ENCODE results near the gene ATG10.

DNA sequence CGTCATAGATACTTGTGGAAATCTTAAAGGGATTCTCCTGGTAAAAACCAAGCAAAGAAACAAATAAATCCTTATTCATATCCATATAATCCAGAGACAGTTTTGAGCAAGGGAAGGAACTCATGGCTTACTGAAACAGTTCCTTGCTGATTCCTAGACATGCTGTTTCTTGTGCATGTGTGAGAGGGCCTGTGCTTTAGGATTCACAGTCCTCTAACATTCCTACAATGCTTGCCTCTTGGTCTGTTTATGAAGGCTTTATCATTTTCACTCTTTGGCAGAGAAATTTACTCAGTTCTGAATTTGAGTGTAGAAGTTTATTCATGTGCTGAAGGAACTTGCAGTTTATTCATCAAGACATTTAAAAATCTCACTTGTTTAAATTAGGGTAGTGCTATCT lies 183.0 kb downstream of the ATG10 start:
- TF ChIP-seq, protein P1, sequence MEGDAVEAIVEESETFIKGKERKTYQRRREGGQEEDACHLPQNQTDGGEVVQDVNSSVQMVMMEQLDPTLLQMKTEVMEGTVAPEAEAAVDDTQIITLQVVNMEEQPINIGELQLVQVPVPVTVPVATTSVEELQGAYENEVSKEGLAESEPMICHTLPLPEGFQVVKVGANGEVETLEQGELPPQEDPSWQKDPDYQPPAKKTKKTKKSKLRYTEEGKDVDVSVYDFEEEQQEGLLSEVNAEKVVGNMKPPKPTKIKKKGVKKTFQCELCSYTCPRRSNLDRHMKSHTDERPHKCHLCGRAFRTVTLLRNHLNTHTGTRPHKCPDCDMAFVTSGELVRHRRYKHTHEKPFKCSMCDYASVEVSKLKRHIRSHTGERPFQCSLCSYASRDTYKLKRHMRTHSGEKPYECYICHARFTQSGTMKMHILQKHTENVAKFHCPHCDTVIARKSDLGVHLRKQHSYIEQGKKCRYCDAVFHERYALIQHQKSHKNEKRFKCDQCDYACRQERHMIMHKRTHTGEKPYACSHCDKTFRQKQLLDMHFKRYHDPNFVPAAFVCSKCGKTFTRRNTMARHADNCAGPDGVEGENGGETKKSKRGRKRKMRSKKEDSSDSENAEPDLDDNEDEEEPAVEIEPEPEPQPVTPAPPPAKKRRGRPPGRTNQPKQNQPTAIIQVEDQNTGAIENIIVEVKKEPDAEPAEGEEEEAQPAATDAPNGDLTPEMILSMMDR (IDR thresholded peaks at IDR 0.05), result no peak
- TF ChIP-seq ETV6 (CRISPR knock-in tag; IDR thresholded peaks at IDR 0.05), result no peak
- no peak for TF ChIP-seq MXD4 (CRISPR knock-in tag; IDR thresholded peaks at IDR 0.05; ENCODE audit: borderline replicate concordance)
- TF ChIP-seq, protein P2, sequence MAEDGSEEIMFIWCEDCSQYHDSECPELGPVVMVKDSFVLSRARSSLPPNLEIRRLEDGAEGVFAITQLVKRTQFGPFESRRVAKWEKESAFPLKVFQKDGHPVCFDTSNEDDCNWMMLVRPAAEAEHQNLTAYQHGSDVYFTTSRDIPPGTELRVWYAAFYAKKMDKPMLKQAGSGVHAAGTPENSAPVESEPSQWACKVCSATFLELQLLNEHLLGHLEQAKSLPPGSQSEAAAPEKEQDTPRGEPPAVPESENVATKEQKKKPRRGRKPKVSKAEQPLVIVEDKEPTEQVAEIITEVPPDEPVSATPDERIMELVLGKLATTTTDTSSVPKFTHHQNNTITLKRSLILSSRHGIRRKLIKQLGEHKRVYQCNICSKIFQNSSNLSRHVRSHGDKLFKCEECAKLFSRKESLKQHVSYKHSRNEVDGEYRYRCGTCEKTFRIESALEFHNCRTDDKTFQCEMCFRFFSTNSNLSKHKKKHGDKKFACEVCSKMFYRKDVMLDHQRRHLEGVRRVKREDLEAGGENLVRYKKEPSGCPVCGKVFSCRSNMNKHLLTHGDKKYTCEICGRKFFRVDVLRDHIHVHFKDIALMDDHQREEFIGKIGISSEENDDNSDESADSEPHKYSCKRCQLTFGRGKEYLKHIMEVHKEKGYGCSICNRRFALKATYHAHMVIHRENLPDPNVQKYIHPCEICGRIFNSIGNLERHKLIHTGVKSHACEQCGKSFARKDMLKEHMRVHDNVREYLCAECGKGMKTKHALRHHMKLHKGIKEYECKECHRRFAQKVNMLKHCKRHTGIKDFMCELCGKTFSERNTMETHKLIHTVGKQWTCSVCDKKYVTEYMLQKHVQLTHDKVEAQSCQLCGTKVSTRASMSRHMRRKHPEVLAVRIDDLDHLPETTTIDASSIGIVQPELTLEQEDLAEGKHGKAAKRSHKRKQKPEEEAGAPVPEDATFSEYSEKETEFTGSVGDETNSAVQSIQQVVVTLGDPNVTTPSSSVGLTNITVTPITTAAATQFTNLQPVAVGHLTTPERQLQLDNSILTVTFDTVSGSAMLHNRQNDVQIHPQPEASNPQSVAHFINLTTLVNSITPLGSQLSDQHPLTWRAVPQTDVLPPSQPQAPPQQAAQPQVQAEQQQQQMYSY (CRISPR knock-in tag; IDR thresholded peaks at IDR 0.05), result no peak
- TF ChIP-seq KAT7 (CRISPR knock-in tag; IDR thresholded peaks at IDR 0.05; ENCODE audit: borderline replicate concordance), result no peak
- TF ChIP-seq ZNF138 (CRISPR knock-in tag; conservative IDR thresholded peaks at IDR 0.05), result no peak
- TF ChIP-seq SP1 (CRISPR knock-in tag; conservative IDR thresholded peaks at IDR 0.05), result no peak
- TF ChIP-seq, protein P3, sequence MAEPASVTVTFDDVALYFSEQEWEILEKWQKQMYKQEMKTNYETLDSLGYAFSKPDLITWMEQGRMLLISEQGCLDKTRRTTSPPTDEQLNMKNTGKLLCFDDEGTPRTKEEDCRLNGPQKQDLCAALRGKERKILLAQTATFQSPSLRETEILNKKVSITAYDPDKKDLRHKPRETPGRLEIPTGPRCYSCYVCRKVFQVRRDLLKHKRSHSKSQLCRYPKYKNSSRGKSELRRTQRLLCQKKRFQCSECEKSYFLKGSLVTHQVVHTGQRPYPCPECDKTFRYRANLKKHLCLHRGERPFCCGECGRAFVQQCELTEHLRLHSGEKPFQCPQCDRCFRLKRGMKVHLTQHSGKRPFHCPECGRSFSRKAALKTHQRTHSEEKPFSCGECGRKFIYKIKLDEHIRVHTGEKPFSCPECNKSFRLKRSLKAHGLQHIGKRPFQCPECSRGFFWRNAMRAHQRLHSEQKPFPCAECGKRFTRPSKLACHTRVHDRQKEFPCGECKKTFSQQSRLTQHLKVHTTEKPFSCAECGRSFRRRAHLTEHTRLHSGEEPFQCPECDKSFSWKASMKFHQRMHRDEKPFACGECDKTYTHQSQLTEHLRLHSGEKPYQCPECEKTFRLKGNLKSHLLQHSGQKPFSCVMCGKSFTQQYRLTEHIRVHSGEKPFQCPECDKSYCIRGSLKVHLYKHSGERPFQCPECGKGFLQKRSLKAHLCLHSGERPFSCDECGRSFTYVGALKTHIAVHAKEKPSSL (CRISPR knock-in tag; conservative IDR thresholded peaks at IDR 0.05), result no peak
- TF ChIP-seq CREB1 (CRISPR knock-in tag; IDR thresholded peaks at IDR 0.05), result no peak
- TF ChIP-seq ZNF219 (CRISPR knock-in tag; IDR thresholded peaks at IDR 0.05; ENCODE audit: borderline replicate concordance), result no peak
- TF ChIP-seq, protein P4, sequence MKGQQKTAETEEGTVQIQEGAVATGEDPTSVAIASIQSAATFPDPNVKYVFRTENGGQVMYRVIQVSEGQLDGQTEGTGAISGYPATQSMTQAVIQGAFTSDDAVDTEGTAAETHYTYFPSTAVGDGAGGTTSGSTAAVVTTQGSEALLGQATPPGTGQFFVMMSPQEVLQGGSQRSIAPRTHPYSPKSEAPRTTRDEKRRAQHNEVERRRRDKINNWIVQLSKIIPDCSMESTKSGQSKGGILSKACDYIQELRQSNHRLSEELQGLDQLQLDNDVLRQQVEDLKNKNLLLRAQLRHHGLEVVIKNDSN (CRISPR knock-in tag; IDR thresholded peaks at IDR 0.05), result no peak
- TF ChIP-seq ATF1 (CRISPR knock-in tag; IDR thresholded peaks at IDR 0.05), result no peak

Data from WTC11 (cell line).